GM19043 (cell line): ENCODE data around the gene HIKESHI.

Experiments used
- ATAC-seq: cut with Tn5 transposase; IDR thresholded peaks from one replicate; pipeline ENCODE4 v1.9.1; 2021; ENCODE audit warnings: low read depth; ENCODE audit not compliant: unreplicated experiment

HIKESHI gene

DNA sequence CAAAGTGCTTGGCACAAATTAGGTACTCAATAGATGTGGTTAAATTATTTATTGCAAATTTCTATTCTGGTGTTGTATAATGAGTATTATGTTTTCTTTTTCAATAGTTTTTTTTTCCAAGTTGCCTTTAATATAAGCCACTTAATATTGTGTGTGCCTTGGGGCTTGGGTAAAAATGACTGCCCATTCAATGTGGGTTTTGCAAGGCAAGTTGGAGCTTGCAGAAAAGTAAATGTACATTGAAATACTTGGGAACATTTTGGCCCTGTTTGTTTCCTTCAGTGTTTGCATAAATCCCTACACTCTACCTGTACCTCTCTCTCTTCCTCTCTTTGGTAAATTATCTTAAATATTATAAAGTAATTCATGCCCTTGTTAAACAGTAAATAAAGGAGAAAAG, 70.5 kb downstream of the HIKESHI start:
- no peak for ATAC-seq

DNA sequence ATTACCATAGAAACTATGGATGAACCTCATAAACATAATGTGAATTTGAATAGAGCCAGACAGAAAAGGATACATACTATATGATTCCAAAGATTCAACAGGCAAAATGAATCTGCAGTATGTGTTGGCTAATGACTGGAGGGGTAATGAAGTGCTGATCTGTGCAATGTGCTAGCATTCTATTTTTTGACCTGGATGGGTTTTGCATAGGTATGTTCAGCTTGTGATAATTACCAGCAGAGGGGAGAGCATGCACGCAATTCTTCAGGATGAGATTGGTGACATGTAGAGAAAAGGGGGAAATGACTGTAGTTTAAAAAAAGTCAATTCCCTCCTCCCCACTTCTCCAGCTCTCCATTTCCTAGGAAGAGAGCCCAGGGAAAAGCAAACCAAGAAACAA, 72.0 kb downstream of the HIKESHI start:
- ATAC-seq: no peak

DNA sequence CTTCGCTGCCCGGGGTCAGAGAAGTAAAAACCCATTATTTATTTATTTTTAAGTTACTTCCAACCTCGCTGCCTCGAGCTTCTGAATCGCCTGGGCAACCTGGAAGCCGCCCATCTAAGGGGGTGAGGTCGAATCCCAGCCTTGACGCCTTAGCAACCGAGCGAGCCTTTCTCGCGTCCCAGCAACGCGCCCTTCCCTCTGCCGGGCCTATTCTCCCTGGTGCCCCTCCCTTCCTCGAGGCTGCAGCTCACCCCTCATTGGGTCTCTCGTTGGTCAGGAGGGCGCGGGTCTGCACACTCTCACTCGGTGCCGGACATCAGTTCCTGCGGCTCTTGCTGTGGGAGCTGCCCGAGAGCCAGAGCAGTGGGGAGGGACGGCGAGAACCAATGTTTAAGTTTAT, 72.5 kb downstream of the HIKESHI start, which contains the start of gene CCDC81:
CCDC81 (plus strand) TSS at position 302 of the 400 bp plus-strand sequence. CDS start 277 bp downstream, outside the sequence.
- ATAC-seq: no peak

DNA sequence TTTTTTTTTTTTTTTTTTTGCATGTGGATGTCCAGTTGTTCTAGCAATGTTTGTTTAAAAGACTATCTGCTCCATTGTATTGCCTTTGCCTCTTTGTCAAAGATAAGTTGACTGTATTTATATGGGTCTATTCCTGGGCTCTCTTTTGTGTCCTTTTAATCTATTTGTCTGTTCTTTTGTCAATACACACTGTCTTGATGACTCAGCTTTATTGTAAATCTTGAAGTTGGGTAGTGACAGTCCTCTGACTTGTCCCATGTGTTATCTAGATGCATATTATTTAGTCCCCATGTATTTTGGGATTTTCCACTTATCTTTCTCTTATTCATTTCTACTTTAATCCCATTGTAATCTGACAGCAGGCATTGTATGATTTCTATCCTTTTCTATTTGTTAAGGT, 75.9 kb downstream of the HIKESHI start:
- no peak for ATAC-seq

DNA sequence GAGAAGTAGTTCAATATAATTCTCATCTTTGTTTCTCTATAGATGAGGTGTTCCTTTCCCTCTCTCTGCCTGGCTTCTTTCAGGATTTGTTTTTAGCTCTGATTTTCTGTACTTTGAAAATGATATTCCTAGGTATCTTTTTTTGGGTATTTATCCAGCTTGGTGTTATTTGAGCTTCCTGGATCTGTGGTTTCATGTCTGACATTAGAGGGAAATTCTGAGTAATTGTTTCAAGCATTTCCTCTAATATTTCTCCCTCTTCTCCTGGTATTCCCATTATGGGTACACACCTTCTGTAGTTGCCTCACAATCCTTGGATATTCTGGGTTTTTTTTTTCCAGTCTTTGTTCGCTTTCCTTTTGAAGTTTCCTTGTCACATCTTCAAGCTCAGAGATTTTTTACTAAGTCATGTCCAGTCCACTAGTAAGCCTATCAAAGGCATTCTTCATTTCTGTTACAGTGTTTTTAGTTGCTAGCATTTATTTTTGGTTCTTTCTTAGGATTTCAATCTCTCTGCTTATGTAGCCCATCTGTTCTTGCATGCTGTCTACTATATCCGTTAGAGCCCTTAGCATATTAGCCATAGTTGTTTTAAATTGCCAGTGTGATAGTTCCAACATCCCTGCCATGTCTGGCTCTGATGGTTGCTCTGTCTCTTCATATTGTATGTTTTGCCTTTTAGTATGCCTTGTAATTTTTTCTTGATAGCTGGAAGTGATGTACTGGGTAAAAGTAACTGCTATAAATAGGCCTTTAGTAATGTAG, 78.4 kb downstream of the HIKESHI start:
- no peak for ATAC-seq

DNA sequence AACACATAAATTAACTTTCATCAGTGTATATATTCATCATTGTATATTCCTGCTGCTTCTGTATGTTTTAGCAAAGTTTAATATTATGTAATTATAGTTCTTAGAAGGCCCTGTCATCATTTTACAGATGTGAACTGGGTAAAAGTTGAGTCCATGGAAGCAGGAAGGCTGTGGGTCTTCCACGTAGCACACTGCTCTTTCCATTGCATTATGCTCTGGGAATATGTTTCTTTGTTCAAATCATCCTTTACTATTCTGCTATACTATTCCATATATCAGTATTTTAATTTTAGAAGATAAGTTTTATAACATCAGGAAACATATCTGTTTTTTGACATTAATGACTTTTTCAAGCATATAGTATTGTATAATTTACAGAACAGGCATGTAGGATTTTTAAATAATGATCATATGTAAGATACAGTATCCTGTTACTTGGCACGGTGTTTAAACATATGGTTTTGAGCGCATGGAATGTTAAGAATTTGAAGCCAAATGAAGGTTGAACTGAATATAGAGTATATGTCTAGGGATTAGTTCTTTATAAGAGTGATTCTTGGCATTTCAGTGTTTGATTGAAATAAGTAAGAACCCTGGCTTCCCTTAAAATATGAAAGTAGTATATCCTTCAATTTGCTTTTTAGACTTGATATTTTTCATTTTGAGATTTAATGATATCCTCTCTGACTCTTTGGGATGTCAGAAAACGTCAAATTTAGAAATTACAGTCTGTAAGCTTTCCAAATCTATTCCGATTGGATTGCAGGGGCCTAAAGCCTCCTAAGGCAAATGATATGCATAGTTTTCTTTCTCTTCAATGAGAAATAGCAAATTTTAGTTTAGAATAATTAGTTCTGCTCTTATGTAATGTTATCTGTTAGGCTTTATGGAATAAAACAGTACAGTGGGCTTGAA, 81.3 kb downstream of the HIKESHI start:
- no peak for ATAC-seq

DNA sequence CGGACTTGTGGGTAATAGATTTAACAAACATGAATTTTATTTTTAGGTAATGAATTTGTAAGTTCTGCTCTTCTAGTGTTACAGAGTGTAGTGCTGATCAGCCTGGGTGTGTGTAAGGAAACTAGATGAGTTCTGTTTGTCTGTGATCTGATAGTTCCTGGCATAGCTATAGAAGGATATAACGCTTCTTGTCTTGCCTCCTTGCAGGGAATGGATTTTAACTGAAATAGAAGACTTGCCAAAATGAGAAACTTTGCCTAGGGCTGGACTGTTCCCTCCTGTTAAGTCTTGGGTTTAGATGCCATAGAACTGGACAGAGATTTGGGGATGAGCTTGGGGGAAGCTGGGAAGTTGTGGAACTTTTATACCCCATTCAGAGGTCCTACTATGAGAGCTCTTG, 84.2 kb downstream of the HIKESHI start:
- no peak for ATAC-seq

DNA sequence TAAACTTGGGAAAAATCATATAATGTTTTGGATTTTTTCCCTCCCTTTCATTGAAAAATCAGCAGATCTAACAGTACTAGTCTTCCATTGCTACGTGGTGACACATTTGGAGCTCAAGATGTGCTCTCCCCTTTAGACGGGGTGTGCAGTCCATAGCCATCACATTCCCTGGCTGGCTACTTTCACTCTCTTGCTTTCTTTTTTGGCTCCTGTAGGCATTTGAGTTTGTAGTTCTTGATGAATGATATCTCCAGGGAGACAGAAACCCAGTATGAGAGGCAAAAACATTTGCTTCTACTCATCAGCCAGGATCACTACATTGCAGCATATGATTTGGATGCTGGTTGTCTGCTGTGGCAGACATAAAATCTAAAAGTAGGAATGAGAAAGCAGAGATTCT, 84.7 kb downstream of the HIKESHI start:
- ATAC-seq: no peak

DNA sequence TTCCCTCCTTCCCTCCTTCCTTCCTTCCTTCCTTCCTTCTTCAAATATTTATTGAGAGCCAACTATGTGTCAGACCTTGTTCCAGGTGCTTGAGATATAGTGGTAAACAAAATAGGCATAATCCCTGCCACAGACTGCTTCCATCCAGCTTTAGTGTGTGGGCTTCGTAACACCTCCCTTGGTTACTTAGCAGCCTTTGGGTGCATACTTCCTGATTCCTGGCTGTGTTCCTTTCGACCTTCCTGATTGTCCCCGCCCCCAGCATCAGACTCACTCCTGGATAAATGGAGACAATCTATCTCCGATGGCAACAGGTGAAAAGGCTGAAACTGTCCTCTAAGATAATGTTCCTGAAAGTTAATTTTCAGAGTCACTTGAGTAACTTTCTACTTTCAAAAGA, 86.2 kb downstream of the HIKESHI start:
- no peak for ATAC-seq

DNA sequence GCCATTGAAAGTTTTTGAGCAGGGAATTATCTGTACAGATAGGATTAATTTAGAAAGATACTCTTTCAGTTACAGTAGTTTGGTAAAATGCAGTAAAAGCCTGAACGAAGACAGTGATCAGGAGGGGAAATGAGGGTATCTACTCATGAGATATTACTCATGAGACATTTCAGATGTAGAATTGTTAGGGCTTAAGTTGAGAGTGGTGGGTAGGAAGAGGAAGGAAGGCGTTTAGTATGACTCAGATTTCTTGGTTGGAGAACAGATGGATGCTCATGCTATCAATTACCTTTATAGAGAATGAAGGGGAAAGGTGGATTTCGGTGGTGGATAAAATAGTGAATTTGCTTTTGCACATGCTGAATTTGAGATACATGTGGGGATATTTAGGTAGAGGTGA, 88.4 kb downstream of the HIKESHI start:
- ATAC-seq: no peak

DNA sequence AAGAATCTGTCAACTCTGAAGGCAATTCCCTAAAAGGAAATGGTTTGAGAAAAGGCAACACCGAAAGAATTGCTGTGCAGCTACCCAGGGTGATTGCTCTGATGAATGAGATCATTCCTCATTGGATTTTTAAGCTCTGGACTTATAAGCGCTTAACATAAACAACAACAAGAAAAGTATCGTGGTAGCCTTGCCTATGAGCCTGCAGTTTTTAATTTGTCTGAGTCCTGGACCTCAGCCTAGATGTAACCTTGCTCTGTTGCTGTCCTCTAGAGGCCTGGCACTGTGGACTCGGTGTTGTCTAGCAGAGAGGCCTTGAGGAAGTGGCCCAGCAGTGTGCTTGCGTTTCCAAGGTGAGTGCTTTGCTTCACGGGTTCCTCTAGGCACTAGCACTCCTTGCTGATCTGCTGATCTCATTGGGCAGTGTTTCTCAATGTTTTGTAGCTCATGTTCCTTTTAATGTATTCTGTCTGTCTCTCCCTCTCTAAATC, 93.1 kb downstream of the HIKESHI start:
- ATAC-seq: no peak
